DMS153 treated with DMSO at 0.1 percent for 48 hours (cell line): ENCODE results near the gene TBC1D14.

Experiments
- DNase-seq: peaks from one replicate; lab custom pipeline; 2025; ENCODE audit not compliant: unreplicated experiment; lab: John Stamatoyannopoulos, UW

The TBC1D14 gene

GRCh38 chr4:6926681-6927478, 17.3 kb downstream of the TBC1D14 start:
- DNase-seq, result no peak

GRCh38 chr4:6928081-6928480, 18.5 kb downstream of the TBC1D14 start:
- DNase-seq, result no peak

- no peak for DNase-seq
These were observed 19.7 kb downstream of the TBC1D14 start for GRCh38 chr4:6929339-6929811.

- DNase-seq, result no peak
These were observed 20.3 kb downstream of the TBC1D14 start for GRCh38 chr4:6929812-6930464.

- no peak for DNase-seq
These were observed 22.8 kb downstream of the TBC1D14 start for GRCh38 chr4:6932475-6932874.

GRCh38 chr4:6932918-6933317, 23.3 kb downstream of the TBC1D14 start:
- no peak for DNase-seq

GRCh38 chr4:6933691-6934430, 24.2 kb downstream of the TBC1D14 start:
- no peak for DNase-seq

- no peak for DNase-seq
These were observed 26.3 kb downstream of the TBC1D14 start for GRCh38 chr4:6935965-6936364.

GRCh38 chr4:6937201-6937600, 27.6 kb downstream of the TBC1D14 start:
- DNase-seq, result no peak

- no peak for DNase-seq
These were observed 28.1 kb downstream of the TBC1D14 start for GRCh38 chr4:6937754-6938153.

GRCh38 chr4:6938237-6938636, 28.6 kb downstream of the TBC1D14 start:
- no peak for DNase-seq

GRCh38 chr4:6938647-6939271, 29.1 kb downstream of the TBC1D14 start:
- no peak for DNase-seq

GRCh38 chr4:6939761-6940743, 30.4 kb downstream of the TBC1D14 start:
- DNase-seq, result no peak

GRCh38 chr4:6940744-6941137, 31.1 kb downstream of the TBC1D14 start:
- no peak for DNase-seq

GRCh38 chr4:6941796-6942195, 32.2 kb downstream of the TBC1D14 start:
- DNase-seq, result no peak

GRCh38 chr4:6942238-6942800, 32.7 kb downstream of the TBC1D14 start:
- DNase-seq, result no peak

GRCh38 chr4:6943012-6943884, 33.6 kb downstream of the TBC1D14 start:
- no peak for DNase-seq

GRCh38 chr4:6943885-6944225, 34.2 kb downstream of the TBC1D14 start:
- no peak for DNase-seq
